Measurements from ENCODE around the gene PI4K2A.

Gene PI4K2A

GRCh38 chr10:97685395-97685958, 45.0 kb downstream of the PI4K2A start:
- H3K9ac ChIP-seq (ENCODE audit: low read length): no peak overlapping the region
- H3F3A ChIP-seq (ENCODE audit: insufficient read depth): peaks cover 9% of the 10 kb centered on the region; the same call in 1 of the 2 replicates
- no peak overlapping the region for H3K4me2 ChIP-seq (ENCODE audit: low read depth, low read length, poor library complexity, severe bottlenecking)
- H2AFZ ChIP-seq (ENCODE audit: low read depth, low read length, severe bottlenecking): no peak overlapping the region
- no peak for TF ChIP-seq EZH2phosphoT487 (conservative IDR thresholded peaks at IDR 0.05; ENCODE audit: low read length)
- no peak for TF ChIP-seq CTCF (IDR thresholded peaks at IDR 0.05; ENCODE audit: insufficient read depth, low read length, poor library complexity, severe bottlenecking)
- no peaks in the 10 kb centered on the region for H3K36me3 ChIP-seq (ENCODE audit: low read length)
- H4K20me1 ChIP-seq (ENCODE audit: low read depth, low read length): no peaks in the 10 kb centered on the region
- no peaks in the 10 kb centered on the region for H3K79me2 ChIP-seq (ENCODE audit: insufficient read depth, low read length)
- no peaks in the 10 kb centered on the region for H3K9me2 ChIP-seq (replicated peaks; ENCODE audit: insufficient read depth, low read length)
- no peak overlapping the region for H3K27ac ChIP-seq (ENCODE audit: low read depth, low read length)
- H3K4me3 ChIP-seq (ENCODE audit: insufficient read depth, low read length, poor library complexity, severe bottlenecking): no peak overlapping the region
- no peaks in the 10 kb centered on the region for H3K27me3 ChIP-seq (ENCODE audit: low read length)
- no peaks in the 10 kb centered on the region for H3K9me3 ChIP-seq (ENCODE audit: insufficient read depth, low read length)

- Histone ChIP-seq H3K9me2 (replicated peaks; ENCODE audit: insufficient read depth, low read length) (no peaks in the 10 kb centered on the region), H2AFZ (ENCODE audit: low read depth, low read length, severe bottlenecking) (peak overlapping the region; percentile 86), H3F3A (ENCODE audit: insufficient read depth) (peaks cover 9% of the 10 kb centered on the region; the same call in 1 of the 2 replicates), H4K20me1 (ENCODE audit: low read depth, low read length) (no peaks in the 10 kb centered on the region), H3K27ac (ENCODE audit: low read depth, low read length) (no peak overlapping the region), H3K4me2 (ENCODE audit: low read depth, low read length, poor library complexity, severe bottlenecking) (peak overlapping the region; percentile 63), H3K9me3 (ENCODE audit: insufficient read depth, low read length) (no peaks in the 10 kb centered on the region), H3K4me3 (ENCODE audit: insufficient read depth, low read length, poor library complexity, severe bottlenecking) (peak overlapping the region; percentile 57), H3K79me2 (ENCODE audit: insufficient read depth, low read length) (no peaks in the 10 kb centered on the region), H3K27me3 (ENCODE audit: low read length) (no peaks in the 10 kb centered on the region), H3K9ac (ENCODE audit: low read length) (peak overlapping the region; percentile 57), H3K36me3 (ENCODE audit: low read length) (no peaks in the 10 kb centered on the region)
- no peak for TF ChIP-seq EZH2phosphoT487 (conservative IDR thresholded peaks at IDR 0.05; ENCODE audit: low read length)
- peak; percentile 27 for TF ChIP-seq CTCF (IDR thresholded peaks at IDR 0.05; ENCODE audit: insufficient read depth, low read length, poor library complexity, severe bottlenecking)
Measured at GRCh38 chr10:97686301-97686961, 46.0 kb downstream of the PI4K2A start.

GRCh38 chr10:97686962-97687784, 46.7 kb downstream of the PI4K2A start, which contains the start of gene AVPI1:
Gene AVPI1 (minus strand): TSS chr10:97687241. CDS start chr10:97679905, 7,336 bp downstream.
- Histone ChIP-seq H3K27ac (ENCODE audit: low read depth, low read length) (no peak within 1 kb of the TSS), H3K9ac (ENCODE audit: low read length) (peak within 1 kb of the TSS; percentile 57), H3K9me3 (ENCODE audit: insufficient read depth, low read length) (no peaks in the 10 kb centered on the region), H3K27me3 (ENCODE audit: low read length) (no peaks in the 10 kb centered on the region), H3K9me2 (replicated peaks; ENCODE audit: insufficient read depth, low read length) (no peaks in the 10 kb centered on the region), H2AFZ (ENCODE audit: low read depth, low read length, severe bottlenecking) (peak within 1 kb of the TSS; percentile 86), H4K20me1 (ENCODE audit: low read depth, low read length) (no peaks in the 10 kb centered on the region), H3K36me3 (ENCODE audit: low read length) (no peaks in the 10 kb centered on the region), H3K79me2 (ENCODE audit: insufficient read depth, low read length) (no peaks in the 10 kb centered on the region), H3K4me2 (ENCODE audit: low read depth, low read length, poor library complexity, severe bottlenecking) (peak within 1 kb of the TSS; percentile 63), H3F3A (ENCODE audit: insufficient read depth) (peaks cover 9% of the 10 kb centered on the region; the same call in 1 of the 2 replicates), H3K4me3 (ENCODE audit: insufficient read depth, low read length, poor library complexity, severe bottlenecking) (peak within 1 kb of the TSS; percentile 57)
- TF ChIP-seq EZH2phosphoT487 (conservative IDR thresholded peaks at IDR 0.05; ENCODE audit: low read length) (no peak), CTCF (IDR thresholded peaks at IDR 0.05; ENCODE audit: insufficient read depth, low read length, poor library complexity, severe bottlenecking) (no peak)
